ENCODE data around the gene FGF8.

GRCh38 chr10:101772895-101773761 lies 2.8 kb downstream of the FGF8 start:
- TF ChIP-seq, protein P1, sequence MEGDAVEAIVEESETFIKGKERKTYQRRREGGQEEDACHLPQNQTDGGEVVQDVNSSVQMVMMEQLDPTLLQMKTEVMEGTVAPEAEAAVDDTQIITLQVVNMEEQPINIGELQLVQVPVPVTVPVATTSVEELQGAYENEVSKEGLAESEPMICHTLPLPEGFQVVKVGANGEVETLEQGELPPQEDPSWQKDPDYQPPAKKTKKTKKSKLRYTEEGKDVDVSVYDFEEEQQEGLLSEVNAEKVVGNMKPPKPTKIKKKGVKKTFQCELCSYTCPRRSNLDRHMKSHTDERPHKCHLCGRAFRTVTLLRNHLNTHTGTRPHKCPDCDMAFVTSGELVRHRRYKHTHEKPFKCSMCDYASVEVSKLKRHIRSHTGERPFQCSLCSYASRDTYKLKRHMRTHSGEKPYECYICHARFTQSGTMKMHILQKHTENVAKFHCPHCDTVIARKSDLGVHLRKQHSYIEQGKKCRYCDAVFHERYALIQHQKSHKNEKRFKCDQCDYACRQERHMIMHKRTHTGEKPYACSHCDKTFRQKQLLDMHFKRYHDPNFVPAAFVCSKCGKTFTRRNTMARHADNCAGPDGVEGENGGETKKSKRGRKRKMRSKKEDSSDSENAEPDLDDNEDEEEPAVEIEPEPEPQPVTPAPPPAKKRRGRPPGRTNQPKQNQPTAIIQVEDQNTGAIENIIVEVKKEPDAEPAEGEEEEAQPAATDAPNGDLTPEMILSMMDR (conservative IDR thresholded peaks at IDR 0.05; ENCODE audit: low read depth, low read length), result no peak
- TF ChIP-seq EZH2phosphoT487 (IDR thresholded peaks at IDR 0.05; ENCODE audit: borderline replicate concordance, low read length) (no peak), EZH2 (IDR thresholded peaks at IDR 0.05; ENCODE audit: low read length, unreplicated experiment) (no peak)
